GM19452 (cell line): ENCODE measurements around the gene CASKIN1.

Experiments used
- ATAC-seq: cut with Tn5 transposase; IDR thresholded peaks from one replicate; pipeline ENCODE4 v1.9.1; 2021; ENCODE audit not compliant: unreplicated experiment

Gene CASKIN1

GRCh38 chr16:2178321-2179106, 17.9 kb downstream of the CASKIN1 start:
- no peak for ATAC-seq

GRCh38 chr16:2177561-2177960, 18.8 kb downstream of the CASKIN1 start:
- no peak for ATAC-seq

- ATAC-seq = no peak
Measured at GRCh38 chr16:2177101-2177500, 19.3 kb downstream of the CASKIN1 start.

GRCh38 chr16:2176047-2176446, 20.4 kb downstream of the CASKIN1 start:
- ATAC-seq = no peak

GRCh38 chr16:2175454-2175853, 21.0 kb downstream of the CASKIN1 start:
- no peak for ATAC-seq

GRCh38 chr16:2174396-2175131, 21.8 kb downstream of the CASKIN1 start:
- ATAC-seq = no peak

- ATAC-seq = no peak
Measured at GRCh38 chr16:2173916-2174315, 22.5 kb downstream of the CASKIN1 start.

GRCh38 chr16:2173366-2173765, 23.0 kb downstream of the CASKIN1 start:
- ATAC-seq = no peak

GRCh38 chr16:2172688-2173335, 23.6 kb downstream of the CASKIN1 start:
- no peak for ATAC-seq

- no peak for ATAC-seq
Measured at GRCh38 chr16:2171601-2172178, 24.7 kb downstream of the CASKIN1 start.

- no peak for ATAC-seq
Measured at GRCh38 chr16:2170587-2171435, 25.6 kb downstream of the CASKIN1 start.

- no peak for ATAC-seq
Measured at GRCh38 chr16:2170080-2170479, 26.3 kb downstream of the CASKIN1 start.

GRCh38 chr16:2167068-2167638, 29.3 kb downstream of the CASKIN1 start:
- no peak for ATAC-seq

- no peak for ATAC-seq
Measured at GRCh38 chr16:2166263-2167067, 29.9 kb downstream of the CASKIN1 start.

- ATAC-seq = no peak
Measured at GRCh38 chr16:2165861-2166260, 30.5 kb downstream of the CASKIN1 start.

- no peak for ATAC-seq
Measured at GRCh38 chr16:2163211-2163881, 33.1 kb downstream of the CASKIN1 start.

GRCh38 chr16:2162676-2163118, 33.7 kb downstream of the CASKIN1 start:
- no peak for ATAC-seq

- ATAC-seq = no peak
Measured at GRCh38 chr16:2161911-2162310, 34.5 kb downstream of the CASKIN1 start.
